GM19468 (cell line): Measurements from ENCODE around the gene PEX5L.
"Not testable (repeated sequence)": the region's sequence is repeated elsewhere in the genome, so short reads cannot be mapped to it uniquely, and the experiment has no call there.

Experiments
- ATAC-seq: cut with Tn5 transposase; IDR thresholded peaks from one replicate; pipeline ENCODE4 v1.9.1; 2021; ENCODE audit warnings: mild to moderate bottlenecking, moderate library complexity, moderate number of reproducible peaks; ENCODE audit not compliant: unreplicated experiment; ENCODE audit errors: extremely low read depth

The PEX5L gene

GRCh38 chr3:180018543-180018942, 18.2 kb downstream of the PEX5L start:
- ATAC-seq = no peak

- ATAC-seq = no peak
Measured at GRCh38 chr3:180017846-180018245, 18.9 kb downstream of the PEX5L start.

GRCh38 chr3:180011927-180012326, 24.8 kb downstream of the PEX5L start:
- no peak for ATAC-seq

GRCh38 chr3:180008318-180008717, 28.4 kb downstream of the PEX5L start:
- not testable (repeated sequence) for ATAC-seq

GRCh38 chr3:180004542-180004941, 32.2 kb downstream of the PEX5L start:
- ATAC-seq = no peak

- no peak for ATAC-seq
Measured at GRCh38 chr3:180002006-180002405, 34.7 kb downstream of the PEX5L start.

GRCh38 chr3:180000500-180000899, 36.2 kb downstream of the PEX5L start:
- ATAC-seq = no peak

GRCh38 chr3:179995406-179995805, 41.3 kb downstream of the PEX5L start:
- no peak for ATAC-seq

- no peak for ATAC-seq
Measured at GRCh38 chr3:179991883-179992282, 44.9 kb downstream of the PEX5L start.

GRCh38 chr3:179991104-179991503, 45.6 kb downstream of the PEX5L start:
- no peak for ATAC-seq

- no peak for ATAC-seq
Measured at GRCh38 chr3:179981646-179982045, 55.1 kb downstream of the PEX5L start.

GRCh38 chr3:179977356-179977755, 59.4 kb downstream of the PEX5L start:
- no peak for ATAC-seq

- ATAC-seq = no peak
Measured at GRCh38 chr3:179973931-179974361, 62.8 kb downstream of the PEX5L start.

GRCh38 chr3:179972881-179973423, 63.8 kb downstream of the PEX5L start:
- ATAC-seq = no peak

- ATAC-seq = no peak
Measured at GRCh38 chr3:179971280-179971679, 65.5 kb downstream of the PEX5L start.

- no peak for ATAC-seq
Measured at GRCh38 chr3:179970746-179971145, 66.0 kb downstream of the PEX5L start.

- ATAC-seq = no peak
Measured at GRCh38 chr3:179969525-179969924, 67.2 kb downstream of the PEX5L start.

GRCh38 chr3:179967622-179968021, 69.1 kb downstream of the PEX5L start:
- no peak for ATAC-seq

GRCh38 chr3:179964890-179965289, 71.8 kb downstream of the PEX5L start:
- no peak for ATAC-seq

GRCh38 chr3:179962629-179963387, 73.9 kb downstream of the PEX5L start:
- no peak for ATAC-seq

- ATAC-seq = peak; percentile 71
Measured at GRCh38 chr3:179961703-179962078, 75.0 kb downstream of the PEX5L start.
